GM18909 (cell line): ENCODE data around the gene PRTG.
"Not testable (repeated sequence)": the region's sequence is repeated elsewhere in the genome, so short reads cannot be mapped to it uniquely, and the experiment has no call there.

Experiments
- ATAC-seq: cut with Tn5 transposase; IDR thresholded peaks from one replicate; pipeline ENCODE4 v1.9.1; 2021; ENCODE audit warnings: mild to moderate bottlenecking; ENCODE audit not compliant: unreplicated experiment, poor library complexity

Gene PRTG

GRCh38 chr15:55652909-55653495 is 90.0 kb downstream of the PRTG start:
- ATAC-seq, result no peak

- no peak for ATAC-seq
Observed at GRCh38 chr15:55652359-55652758, 90.6 kb downstream of the PRTG start.

- ATAC-seq, result no peak
Observed at GRCh38 chr15:55649058-55649423, 93.9 kb downstream of the PRTG start.

GRCh38 chr15:55638764-55639163 is 104.2 kb downstream of the PRTG start:
- no peak for ATAC-seq

GRCh38 chr15:55637086-55637485 is 105.9 kb downstream of the PRTG start:
- ATAC-seq, result no peak

- no peak for ATAC-seq
Observed at GRCh38 chr15:55633731-55634130, 109.2 kb downstream of the PRTG start.

GRCh38 chr15:55632434-55632833 is 110.5 kb downstream of the PRTG start:
- ATAC-seq, result no peak

GRCh38 chr15:55630858-55631257 is 112.1 kb downstream of the PRTG start:
- ATAC-seq, result no peak

- no peak for ATAC-seq
Observed at GRCh38 chr15:55628369-55628730, 114.6 kb downstream of the PRTG start.

- no peak for ATAC-seq
Observed at GRCh38 chr15:55627730-55628368, 115.1 kb downstream of the PRTG start.

GRCh38 chr15:55619783-55620182 is 123.2 kb downstream of the PRTG start:
- ATAC-seq, result no peak

GRCh38 chr15:55618387-55618786 is 124.6 kb downstream of the PRTG start:
- ATAC-seq, result no peak

- ATAC-seq, result no peak
Observed at GRCh38 chr15:55615445-55615844, 127.5 kb downstream of the PRTG start.

- no peak for ATAC-seq
Observed at GRCh38 chr15:55613727-55614126, 129.2 kb downstream of the PRTG start.

- ATAC-seq, result no peak
Observed at GRCh38 chr15:55606214-55606613, 136.7 kb downstream of the PRTG start.

- no peak for ATAC-seq
Observed at GRCh38 chr15:55601374-55601773, 141.6 kb downstream of the PRTG start.

GRCh38 chr15:55599439-55599838 is 143.5 kb downstream of the PRTG start:
- ATAC-seq, result no peak

GRCh38 chr15:55593019-55593418 is 149.9 kb downstream of the PRTG start:
- ATAC-seq, result not testable (repeated sequence)

GRCh38 chr15:55590788-55591187 is 152.2 kb downstream of the PRTG start:
- no peak for ATAC-seq

GRCh38 chr15:55589287-55589686 is 153.7 kb downstream of the PRTG start:
- ATAC-seq, result no peak

GRCh38 chr15:55588815-55589115 is 154.2 kb downstream of the PRTG start:
- no peak for ATAC-seq

- ATAC-seq, result peak; percentile 76
Observed at GRCh38 chr15:55588070-55588814, 154.7 kb downstream of the PRTG start, which contains the start of gene PYGO1. Gene PYGO1, minus strand, starts transcription at chr15:55588345. Its CDS starts 462 bp downstream, at chr15:55587883.
